K562 (cell line): ENCODE measurements around the gene CTSH. TPM values are rescaled to one million over a fixed set of nuclear protein-coding genes. Genes with fewer than 3 reads are reported as not detected.

Experiments used
- BCOR ChIP-seq: fragments of 450-650 bp; IDR thresholded peaks from 2 replicates; pipeline ENCODE4 v1.6.1; 2016
- CEBPB ChIP-seq: fragments of 450-650 bp; IDR thresholded peaks from 2 replicates; pipeline ENCODE4 v1.6.1; 2016; ENCODE audit warnings: missing genetic modification characterization, missing compliant biosample characterization
- CLOCK ChIP-seq: fragments of 250-450 bp; sonication (Bioruptor Pico); IDR thresholded peaks from 2 replicates; pipeline ENCODE4 v1.4.0; 2020; ENCODE audit warnings: mild to moderate bottlenecking, moderate library complexity, borderline replicate concordance
- DACH1 ChIP-seq: fragments of 450-650 bp; IDR thresholded peaks from 2 replicates; pipeline ENCODE4 v1.6.1; 2018; ENCODE audit not compliant: partially characterized antibody
- ETV1 ChIP-seq: fragments of 450-650 bp; conservative IDR thresholded peaks from 2 replicates; pipeline ENCODE4 v1.6.1; 2016; ENCODE audit warnings: missing genetic modification characterization, control low read depth, low read depth, missing compliant biosample characterization
- ETV5 ChIP-seq: sonication (generic); formaldehyde crosslinking; IDR thresholded peaks from 2 replicates; pipeline ENCODE4 v1.4.0; 2020; ENCODE audit warnings: low read depth, mild to moderate bottlenecking, missing genetic modification reagents
- MAX ChIP-seq: sonication (generic); formaldehyde crosslinking; IDR thresholded peaks from 2 replicates; pipeline ENCODE4 v1.9.0; 2022; ENCODE audit warnings: mild to moderate bottlenecking, missing genetic modification reagents
- NR1H2 ChIP-seq: sonication (generic); formaldehyde crosslinking; IDR thresholded peaks from 2 replicates; pipeline ENCODE4 v1.4.0; 2020; ENCODE audit warnings: mild to moderate bottlenecking, missing genetic modification reagents
- PTTG1 ChIP-seq: fragments of 450-650 bp; IDR thresholded peaks from 2 replicates; pipeline ENCODE4 v1.6.1; 2016; ENCODE audit warnings: low read depth, mild to moderate bottlenecking, missing genetic modification characterization, missing compliant biosample characterization
- SMARCA5 ChIP-seq: fragments of 450-650 bp; IDR thresholded peaks from 2 replicates; pipeline ENCODE4 v1.6.1; 2016
- ZNF512 ChIP-seq: IDR thresholded peaks from 2 replicates; pipeline ENCODE4 v1.6.1; 2016; ENCODE audit warnings: missing genetic modification characterization, missing compliant biosample characterization
- ZNF57 ChIP-seq: fragments of 450-650 bp; formaldehyde crosslinking; IDR thresholded peaks from 2 replicates; pipeline ENCODE4 v1.4.0; 2020; ENCODE audit warnings: mild to moderate bottlenecking, moderate library complexity
- ZNF695 ChIP-seq: fragments of 450-650 bp; formaldehyde crosslinking; IDR thresholded peaks from 2 replicates; pipeline ENCODE4 v1.4.0; 2020; ENCODE audit warnings: mild to moderate bottlenecking, moderate library complexity
- ZNF740 ChIP-seq, 3 experiments: fragments of 200-800 bp in 1 of 3; sonication (Bioruptor generic) in 1 of 3; sonication (generic) in 1 of 3; formaldehyde crosslinking in 1 of 3; IDR thresholded peaks; 2 replicates each; pipeline versions ENCODE4 v1.6.1 to v1.8.0; 2016 to 2022; ENCODE audit warnings: mild to moderate bottlenecking in 2 of 3, missing compliant biosample characterization in 2 of 3, missing genetic modification characterization in 2 of 3, missing genetic modification reagents in 1 of 3
- ZNF785 ChIP-seq: fragments of 250-450 bp; sonication (Bioruptor Pico); IDR thresholded peaks from 2 replicates; pipeline ENCODE4 v1.4.0; 2020; ENCODE audit warnings: mild to moderate bottlenecking
- polyA plus RNA-seq, 8 experiments: library from polyadenylated mRNA; depleted of rRNA in 4 of 8; stranded (reverse) in 5 of 8; unstranded in 3 of 8; fragments of >200 nt; fragmentation: Nextera tagmentation in 2 of 8; fragmentation: Illumina TruSeq in 1 of 8; extraction: Ambion mirVana in 2 of 8; extraction: Trizol in 1 of 8; gene quantifications; 2 replicates each; pipeline versions ENCODE4 v1.2.1 to v1.2.3, GENCODE V29; 2011 to 2014; ENCODE audit warnings: inconsistent platforms in 1 of 8, missing spikeins in 1 of 8
- total RNA-seq, 7 experiments: library from RNA; depleted of rRNA in 6 of 7; stranded (reverse); fragments of >200 nt in 6 of 7; fragmentation: Illumina TruSeq in 2 of 7; extraction: Trizol in 2 of 7; gene quantifications; 2 replicates each; pipeline versions ENCODE4 v1.2.1 to v1.2.3, GENCODE V29; 2011 to 2021; ENCODE audit warnings: low replicate concordance in 1 of 7
- TF ChIP-seq, protein P1 (sequence below): fragments of 250-450 bp; sonication (Bioruptor Pico); IDR thresholded peaks from 2 replicates; pipeline ENCODE4 v1.9.0; 2021; ENCODE audit warnings: mild to moderate bottlenecking
- TF ChIP-seq, protein P2 (sequence below): fragments of 250-450 bp; sonication (Bioruptor Pico); IDR thresholded peaks from 2 replicates; pipeline ENCODE4 v1.6.1; 2021; ENCODE audit warnings: mild to moderate bottlenecking
- TF ChIP-seq, protein P3 (sequence below), 2 experiments: fragments of 450-650 bp in 1 of 2; sonication (generic) in 1 of 2; formaldehyde crosslinking; conservative IDR thresholded peaks; 2 replicates each; pipeline versions ENCODE4 v1.4.0 to v1.8.1; 2020 to 2022; ENCODE audit warnings: mild to moderate bottlenecking in 1 of 2, missing genetic modification reagents in 1 of 2
- TF ChIP-seq, protein P4 (sequence below): sonication (generic); formaldehyde crosslinking; IDR thresholded peaks from 2 replicates; pipeline ENCODE4 v1.5.0; 2020; ENCODE audit warnings: missing genetic modification reagents

Gene CTSH
- total and polyA plus RNA-seq, 9 of the 15 experiments (the other 6 are each of a cell fraction or from before 2014, with no cell fraction given) = 15.0 to 462 (median 173) TPM

DNA sequence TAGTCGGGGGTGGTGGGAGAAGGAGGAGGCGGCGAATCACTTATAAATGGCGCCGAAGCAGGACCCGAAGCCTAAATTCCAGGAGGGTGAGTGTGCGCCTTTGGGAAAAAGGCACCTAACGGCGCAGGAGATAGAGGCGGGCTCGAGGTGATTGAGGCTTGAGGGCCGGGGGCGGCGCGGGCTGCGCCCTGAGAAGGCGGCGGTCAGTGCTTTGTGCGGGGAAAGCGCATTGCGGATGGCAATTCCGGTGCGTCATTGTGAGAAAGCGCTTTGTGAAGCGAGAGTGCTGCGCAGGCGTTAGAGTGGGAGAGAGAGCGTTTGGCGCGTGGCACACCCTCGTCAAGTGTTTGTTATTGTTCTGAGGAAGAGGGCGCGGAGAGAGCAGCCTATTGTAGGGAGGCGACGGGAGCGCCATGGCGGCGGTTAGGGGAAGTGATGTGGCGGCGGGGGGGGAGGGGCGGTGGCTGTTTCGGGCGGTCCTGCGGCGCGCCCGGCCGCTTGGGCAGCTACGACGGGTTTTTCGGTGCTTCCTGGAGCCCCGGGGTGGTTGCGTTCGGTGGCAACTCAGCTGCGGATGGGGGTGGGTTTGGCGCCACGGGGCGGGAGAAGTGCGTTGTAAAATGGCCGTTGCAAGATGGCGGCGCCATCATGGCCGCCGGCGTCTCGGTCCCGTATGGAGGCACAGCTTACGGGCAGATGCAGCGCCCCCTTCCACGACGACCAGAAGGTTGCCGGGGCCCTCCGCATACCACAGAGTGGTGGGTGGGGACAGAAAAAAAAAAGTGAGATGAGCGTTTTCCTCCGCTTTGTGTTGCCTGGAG, 71.7 kb downstream of the CTSH start (continued):
- peak; percentile 71 for TF ChIP-seq SMARCA5
- TF ChIP-seq, protein P1, sequence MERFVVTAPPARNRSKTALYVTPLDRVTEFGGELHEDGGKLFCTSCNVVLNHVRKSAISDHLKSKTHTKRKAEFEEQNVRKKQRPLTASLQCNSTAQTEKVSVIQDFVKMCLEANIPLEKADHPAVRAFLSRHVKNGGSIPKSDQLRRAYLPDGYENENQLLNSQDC (CRISPR knock-in tag) = peak; percentile 69; the same call in 1 of the 2 replicates
- 0 out of 2 replicates have a peak, but pooled peaks have one; percentile 14 for TF ChIP-seq BCOR
- TF ChIP-seq ZNF57 (CRISPR knock-in tag) = no peak
- peak; percentile 59; the same call in 1 of the 2 replicates for TF ChIP-seq MAX (CRISPR knock-in tag)
- TF ChIP-seq ZNF785 (CRISPR knock-in tag) = no peak
- no peak for TF ChIP-seq ETV5 (CRISPR knock-in tag)
- no peak for TF ChIP-seq ZNF740 (CRISPR knock-in tag; IDR thresholded peaks at IDR 0.05)
- peak in 1 of 2 experiments; percentile 41; a peak in 2 of 4 replicates for TF ChIP-seq ZNF740 (tag; IDR thresholded peaks at IDR 0.05)
- no peak for TF ChIP-seq NR1H2
- TF ChIP-seq CEBPB = no peak
- TF ChIP-seq PTTG1 (tag) = no peak
- TF ChIP-seq, protein P2, sequence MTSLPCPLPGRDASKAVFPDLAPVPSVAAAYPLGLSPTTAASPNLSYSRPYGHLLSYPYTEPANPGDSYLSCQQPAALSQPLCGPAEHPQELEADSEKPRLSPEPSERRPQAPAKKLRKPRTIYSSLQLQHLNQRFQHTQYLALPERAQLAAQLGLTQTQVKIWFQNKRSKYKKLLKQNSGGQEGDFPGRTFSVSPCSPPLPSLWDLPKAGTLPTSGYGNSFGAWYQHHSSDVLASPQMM (CRISPR knock-in tag) = no peak
- no peak for TF ChIP-seq CLOCK
- TF ChIP-seq ETV1 (tag) = no peak
- TF ChIP-seq ZNF695 = no peak
- no peak for TF ChIP-seq DACH1
- TF ChIP-seq, protein P3, sequence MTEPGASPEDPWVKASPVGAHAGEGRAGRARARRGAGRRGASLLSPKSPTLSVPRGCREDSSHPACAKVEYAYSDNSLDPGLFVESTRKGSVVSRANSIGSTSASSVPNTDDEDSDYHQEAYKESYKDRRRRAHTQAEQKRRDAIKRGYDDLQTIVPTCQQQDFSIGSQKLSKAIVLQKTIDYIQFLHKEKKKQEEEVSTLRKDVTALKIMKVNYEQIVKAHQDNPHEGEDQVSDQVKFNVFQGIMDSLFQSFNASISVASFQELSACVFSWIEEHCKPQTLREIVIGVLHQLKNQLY (CRISPR knock-in tag; conservative IDR thresholded peaks at IDR 0.05) = no peak
- no peak for TF ChIP-seq ZNF512
- TF ChIP-seq, protein P4, sequence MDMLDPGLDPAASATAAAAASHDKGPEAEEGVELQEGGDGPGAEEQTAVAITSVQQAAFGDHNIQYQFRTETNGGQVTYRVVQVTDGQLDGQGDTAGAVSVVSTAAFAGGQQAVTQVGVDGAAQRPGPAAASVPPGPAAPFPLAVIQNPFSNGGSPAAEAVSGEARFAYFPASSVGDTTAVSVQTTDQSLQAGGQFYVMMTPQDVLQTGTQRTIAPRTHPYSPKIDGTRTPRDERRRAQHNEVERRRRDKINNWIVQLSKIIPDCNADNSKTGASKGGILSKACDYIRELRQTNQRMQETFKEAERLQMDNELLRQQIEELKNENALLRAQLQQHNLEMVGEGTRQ (CRISPR knock-in tag) = no peak
